SK-N-SH (cell line): Measurements from ENCODE around the gene EXOC3. TPM values are rescaled to one million over a fixed set of nuclear protein-coding genes. Genes with fewer than 3 reads are reported as not detected.
A peak's percentile ranks its signal among the peaks of the same experiment; 100 is the strongest.
"Not testable (repeated sequence)": the region's sequence is repeated elsewhere in the genome, so short reads cannot be mapped to it uniquely, and the experiment has no call there.

Experiments
- CTCF ChIA-PET: fragments of 300-600, 350-600 bp; formaldehyde crosslinking; extraction: SDS; loops from one replicate; lab custom pipeline; 2021; lab: Yijun Ruan, JAX
- POLR2A ChIA-PET: fragments of 350-600 bp; sonication (Branson Sonifier 250); formaldehyde crosslinking; extraction: SDS; loops from one replicate; lab custom pipeline; 2020; ENCODE audit warnings: antibody characterized with exemption, inconsistent platforms; lab: Yijun Ruan, JAX
- DNase-seq: peaks from one replicate; pipeline ENCODE4 v3.0.0; 2012
- H2AFZ ChIP-seq: fragments of 200-600 bp; sonication (generic); 2 replicates; pipeline ENCODE4 v1.8.1; 2016; ENCODE audit warnings: antibody characterized with exemption, mild to moderate bottlenecking, low read depth
- H3F3A ChIP-seq: fragments of 200-600 bp; sonication (generic); replicated peaks from 2 replicates; pipeline ENCODE3; 2016; ENCODE audit warnings: antibody characterized with exemption, mild to moderate bottlenecking; ENCODE audit not compliant: insufficient read depth
- H3K27ac ChIP-seq, 2 experiments: fragments of 200-500 bp in 1 of 2; fragments of 200-600 bp in 1 of 2; sonication (Bioruptor generic) in 1 of 2; sonication (generic), shearing (Covaris generic) in 1 of 2; 2 replicates each; pipeline versions ENCODE4 v1.5.1 to v1.6.1; 2014 to 2016; ENCODE audit warnings: low read depth in 2 of 2, inconsistent platforms in 1 of 2, low read length in 1 of 2, mild to moderate bottlenecking in 1 of 2, mixed read lengths in 1 of 2
- H3K27me3 ChIP-seq: fragments of 200-600 bp; sonication (generic), shearing (Covaris generic); 2 replicates; pipeline ENCODE4 v1.6.1; 2016; ENCODE audit warnings: mixed run types; ENCODE audit not compliant: insufficient read depth
- H3K36me3 ChIP-seq, 2 experiments: fragments of 200-500 bp in 1 of 2; fragments of 200-600 bp in 1 of 2; sonication (Bioruptor generic) in 1 of 2; sonication (generic) in 1 of 2; replicated peaks in 1 of 2; 2 replicates each; pipeline versions ENCODE3 to v1.5.1; 2014 to 2016; ENCODE audit warnings: low read length in 1 of 2, mild to moderate bottlenecking in 1 of 2; ENCODE audit not compliant: insufficient read depth in 2 of 2, control insufficient read depth in 1 of 2
- H3K4me1 ChIP-seq, 2 experiments: fragments of 200-500 bp in 1 of 2; fragments of 200-600 bp in 1 of 2; sonication (Bioruptor generic) in 1 of 2; sonication (generic), shearing (Covaris generic) in 1 of 2; 2 replicates each; pipeline versions ENCODE4 v1.5.1 to v1.6.1; 2014 to 2016; ENCODE audit warnings: low read depth in 1 of 2, low read length in 1 of 2, mixed run types in 1 of 2; ENCODE audit not compliant: insufficient read depth in 2 of 2, control insufficient read depth in 1 of 2
- H3K4me2 ChIP-seq: fragments of 200-600 bp; sonication (generic), shearing (Covaris generic); 2 replicates; pipeline ENCODE4 v1.6.1; 2017; ENCODE audit warnings: mixed run types
- H3K4me3 ChIP-seq, 2 experiments: fragments of 200-500 bp in 1 of 2; fragments of 200-600 bp in 1 of 2; sonication (Bioruptor generic) in 1 of 2; sonication (generic), shearing (Covaris generic) in 1 of 2; 2 replicates each; pipeline versions ENCODE4 v1.5.1 to v1.8.1; 2014 to 2016; ENCODE audit warnings: low read depth in 2 of 2, inconsistent platforms in 1 of 2, low read length in 1 of 2, mild to moderate bottlenecking in 1 of 2, mixed read lengths in 1 of 2, moderate library complexity in 1 of 2
- H3K79me2 ChIP-seq: fragments of 200-600 bp; sonication (generic); 2 replicates; pipeline ENCODE4 v1.8.1; 2017; ENCODE audit warnings: mild to moderate bottlenecking; ENCODE audit not compliant: insufficient read depth
- H3K9ac ChIP-seq: fragments of 200-600 bp; sonication (generic); 2 replicates; pipeline ENCODE4 v1.6.1; 2017; ENCODE audit warnings: mixed run types
- H3K9me2 ChIP-seq: fragments of 200-600 bp; sonication (generic); 2 replicates; pipeline ENCODE4 v1.6.1; 2017; ENCODE audit warnings: mixed run types
- H3K9me3 ChIP-seq: fragments of 200-600 bp; sonication (generic); 2 replicates; pipeline ENCODE4 v1.6.1; 2017; ENCODE audit warnings: mixed run types, mild to moderate bottlenecking, moderate library complexity
- H4K20me1 ChIP-seq: fragments of 200-600 bp; sonication (generic); 2 replicates; pipeline ENCODE4 v1.6.1; 2017; ENCODE audit warnings: mild to moderate bottlenecking, mixed run types; ENCODE audit not compliant: insufficient read depth
- EZH2phosphoT487 ChIP-seq: fragments of 200-600 bp; sonication (generic); IDR thresholded peaks from 2 replicates; pipeline ENCODE4 v1.6.1; 2017; ENCODE audit warnings: low read depth, mixed run types, mild to moderate bottlenecking, antibody characterized with exemption, moderate library complexity, borderline replicate concordance
- FOSL2 ChIP-seq: IDR thresholded peaks from 2 replicates; pipeline ENCODE4 v1.4.0; 2012; ENCODE audit warnings: low read depth, mild to moderate bottlenecking, moderate library complexity, borderline replicate concordance
- JUND ChIP-seq: IDR thresholded peaks from 2 replicates; pipeline ENCODE4 v1.4.0; 2012
- NFIC ChIP-seq: IDR thresholded peaks from 2 replicates; pipeline ENCODE4 v1.4.0; 2012; ENCODE audit warnings: borderline replicate concordance
- POLR2AphosphoS5 ChIP-seq: IDR thresholded peaks from 2 replicates; pipeline ENCODE4 v1.6.1; 2012; ENCODE audit warnings: low read depth, low read length
- RAD21 ChIP-seq: IDR thresholded peaks from 2 replicates; pipeline ENCODE4 v1.6.1; 2012; ENCODE audit warnings: mild to moderate bottlenecking, low read length
- RFX5 ChIP-seq: IDR thresholded peaks from 2 replicates; pipeline ENCODE4 v1.6.1; 2012; ENCODE audit warnings: mild to moderate bottlenecking, improper control_type of control experiment, low read length
- SIN3A ChIP-seq: IDR thresholded peaks from 2 replicates; pipeline ENCODE4 v1.6.1; 2012; ENCODE audit warnings: low read depth, mild to moderate bottlenecking, low read length, moderate library complexity, borderline replicate concordance
- TCF12 ChIP-seq: IDR thresholded peaks from 2 replicates; pipeline ENCODE4 v1.4.0; 2012
- WGBS: methylation state at CpG from one replicate; pipeline ENCODE4 v1.1.6; 2017; ENCODE audit warnings: low lambda C conversion rate; 5-methylcytosine and 5-hydroxymethylcytosine counted together
- polyA plus RNA-seq, 3 experiments: library from polyadenylated mRNA; depleted of rRNA; stranded (reverse); fragments of >200 nt; gene quantifications; 2 replicates each; pipeline ENCODE4 v1.2.3, GENCODE V29; 2012
- TF ChIP-seq, protein P1 (sequence below): fragments of 150-350 bp; IDR thresholded peaks from 2 replicates; pipeline ENCODE4 v1.6.1; 2016; ENCODE audit warnings: mild to moderate bottlenecking, low read depth, low read length

The EXOC3 gene
- polyA plus RNA-seq, 1 of the 3 experiments (the other 2 are of a cell fraction): 25.7 TPM

DNA sequence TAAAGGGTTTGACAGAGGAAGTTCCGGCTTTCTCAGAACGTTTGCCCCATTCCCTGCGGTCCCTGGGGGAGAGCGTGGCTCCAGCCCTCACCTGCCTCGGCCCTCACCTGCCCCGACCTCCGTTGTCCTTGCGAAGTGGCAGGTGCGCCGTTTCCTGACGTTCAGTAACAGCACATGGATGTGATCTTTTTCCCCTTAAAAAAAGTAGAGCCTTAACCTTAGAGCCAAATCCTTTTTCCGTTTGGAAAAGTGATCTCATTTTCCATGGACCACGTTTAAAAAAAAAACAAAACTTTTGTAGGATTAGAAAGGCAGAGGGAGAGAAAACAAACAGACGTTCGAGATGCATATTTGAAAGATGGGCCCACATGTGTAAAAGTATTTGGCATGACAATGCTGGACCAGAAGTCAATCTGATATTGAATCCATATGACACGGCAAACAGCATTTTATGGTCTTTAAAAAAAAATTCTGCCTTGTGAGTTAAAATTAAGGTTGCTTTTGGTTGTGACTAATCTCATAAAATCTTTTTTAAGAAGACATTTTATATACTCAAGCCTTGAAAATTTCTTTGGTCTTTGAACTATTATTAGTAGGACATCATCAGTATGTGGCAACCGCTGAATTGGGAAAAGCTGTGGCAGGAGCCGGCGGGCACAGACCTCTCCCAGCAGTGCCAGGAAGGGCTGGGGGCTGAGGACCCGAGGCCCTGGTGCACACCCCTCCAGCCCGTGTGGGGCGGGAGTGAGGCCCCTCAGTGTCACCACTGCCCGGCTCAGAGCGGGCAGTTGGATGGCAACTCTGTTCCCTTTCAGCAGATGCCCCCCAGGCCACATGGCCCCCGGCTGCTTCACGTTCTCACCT lies 42.5 kb upstream of the EXOC3 start:
- H4K20me1 ChIP-seq: no peaks in the 10 kb centered on the region
- WGBS: 66% methylated on average over 24 of the region's 26 CpGs
- POLR2A ChIA-PET: no interaction called here
- CTCF ChIA-PET: no interaction called here
- H3F3A ChIP-seq: no peaks in the 10 kb centered on the region
- no peaks in the 10 kb centered on the region for H3K79me2 ChIP-seq
- H3K27me3 ChIP-seq: no peaks in the 10 kb centered on the region; the same call in 1 of the 2 replicates
- no peaks in the 10 kb centered on the region for H3K9me3 ChIP-seq
- no peaks in the 10 kb centered on the region for H3K36me3 ChIP-seq
- H3K9me2 ChIP-seq: no peaks in the 10 kb centered on the region
- no peak overlapping the region for H3K4me2 ChIP-seq
- DNase-seq: peak; percentile 2
- TF ChIP-seq SIN3A: no peak
- no peak for TF ChIP-seq TCF12
- no peak for TF ChIP-seq RAD21
- TF ChIP-seq JUND: no peak
- TF ChIP-seq, protein P1, sequence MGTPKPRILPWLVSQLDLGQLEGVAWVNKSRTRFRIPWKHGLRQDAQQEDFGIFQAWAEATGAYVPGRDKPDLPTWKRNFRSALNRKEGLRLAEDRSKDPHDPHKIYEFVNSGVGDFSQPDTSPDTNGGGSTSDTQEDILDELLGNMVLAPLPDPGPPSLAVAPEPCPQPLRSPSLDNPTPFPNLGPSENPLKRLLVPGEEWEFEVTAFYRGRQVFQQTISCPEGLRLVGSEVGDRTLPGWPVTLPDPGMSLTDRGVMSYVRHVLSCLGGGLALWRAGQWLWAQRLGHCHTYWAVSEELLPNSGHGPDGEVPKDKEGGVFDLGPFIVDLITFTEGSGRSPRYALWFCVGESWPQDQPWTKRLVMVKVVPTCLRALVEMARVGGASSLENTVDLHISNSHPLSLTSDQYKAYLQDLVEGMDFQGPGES: no peak
- TF ChIP-seq NFIC: no peak
- no peak overlapping the region for H3K4me3 ChIP-seq
- no peak overlapping the region for H3K9ac ChIP-seq
- H3K4me1 ChIP-seq: peaks cover 0 to 4% of the 10 kb centered on the region in 2 experiments; a peak in 2 of 4 replicates
- no peak overlapping the region for H3K27ac ChIP-seq
- no peak overlapping the region for H2AFZ ChIP-seq

DNA sequence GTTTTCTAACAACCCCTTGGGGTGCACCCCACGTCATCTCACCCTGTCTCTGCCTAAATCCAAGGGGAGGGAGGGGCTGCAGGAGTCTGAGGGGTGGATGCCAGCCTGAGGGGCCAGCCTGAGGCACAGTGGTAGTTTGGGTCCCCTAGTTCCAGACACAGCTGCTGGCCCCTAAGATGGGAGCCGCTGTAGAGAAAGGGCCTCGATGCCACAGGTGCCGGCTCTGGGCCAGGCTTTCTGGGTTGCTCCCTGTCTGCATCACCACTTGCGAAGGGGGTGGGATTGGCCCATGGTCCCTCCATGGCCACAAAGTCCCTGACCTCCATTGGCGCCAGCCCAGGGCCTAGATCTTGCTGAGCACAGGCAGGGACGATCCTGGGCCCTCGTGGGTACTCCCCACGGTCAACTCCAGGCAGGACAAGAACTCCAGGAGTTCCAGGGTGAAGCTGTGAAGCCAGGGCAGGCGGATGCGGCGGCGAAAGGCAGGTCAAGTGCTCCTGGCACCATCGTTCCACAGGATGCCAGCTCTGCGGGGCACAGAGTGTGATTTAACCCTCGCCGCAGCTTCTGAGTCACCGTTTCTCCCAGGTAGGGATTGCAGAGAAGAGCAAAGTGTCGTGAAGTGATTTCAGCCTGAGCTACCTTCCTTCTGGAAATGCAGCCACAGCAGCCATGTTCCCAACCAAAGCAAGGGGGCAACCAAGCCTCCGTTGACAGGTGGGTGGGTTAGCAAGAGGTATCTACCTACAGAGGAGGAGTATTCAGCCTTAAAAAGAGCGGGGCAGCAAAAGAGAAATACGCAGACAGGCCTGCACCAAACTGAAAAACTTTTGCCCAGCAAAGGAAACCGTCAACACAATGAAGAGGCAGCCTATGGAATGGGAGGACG lies 41.6 kb upstream of the EXOC3 start:
- H3K4me1 ChIP-seq: peaks cover 0 to 4% of the 10 kb centered on the region in 2 experiments; a peak in 2 of 4 replicates
- DNase-seq: no peak
- TF ChIP-seq EZH2phosphoT487 (no peak), TCF12 (no peak), FOSL2 (no peak), POLR2AphosphoS5 (no peak), SIN3A (no peak), RFX5 (no peak)
- H3K27ac ChIP-seq: no peak overlapping the region
- H4K20me1 ChIP-seq: no peaks in the 10 kb centered on the region
- no peak overlapping the region for H3K4me3 ChIP-seq
- H3K4me2 ChIP-seq: no peak overlapping the region
- WGBS: 66% methylated on average over 21 of the region's 24 CpGs
- H3K27me3 ChIP-seq: no peaks in the 10 kb centered on the region; the same call in 1 of the 2 replicates
- CTCF ChIA-PET: no interaction called here
- no peak overlapping the region for H2AFZ ChIP-seq
- no peak overlapping the region for H3K9ac ChIP-seq
- H3K36me3 ChIP-seq: no peaks in the 10 kb centered on the region
- POLR2A ChIA-PET: no interaction called here
- no peaks in the 10 kb centered on the region for H3K79me2 ChIP-seq
- H3K9me3 ChIP-seq: no peaks in the 10 kb centered on the region
- H3F3A ChIP-seq: no peaks in the 10 kb centered on the region
- H3K9me2 ChIP-seq: no peaks in the 10 kb centered on the region

DNA sequence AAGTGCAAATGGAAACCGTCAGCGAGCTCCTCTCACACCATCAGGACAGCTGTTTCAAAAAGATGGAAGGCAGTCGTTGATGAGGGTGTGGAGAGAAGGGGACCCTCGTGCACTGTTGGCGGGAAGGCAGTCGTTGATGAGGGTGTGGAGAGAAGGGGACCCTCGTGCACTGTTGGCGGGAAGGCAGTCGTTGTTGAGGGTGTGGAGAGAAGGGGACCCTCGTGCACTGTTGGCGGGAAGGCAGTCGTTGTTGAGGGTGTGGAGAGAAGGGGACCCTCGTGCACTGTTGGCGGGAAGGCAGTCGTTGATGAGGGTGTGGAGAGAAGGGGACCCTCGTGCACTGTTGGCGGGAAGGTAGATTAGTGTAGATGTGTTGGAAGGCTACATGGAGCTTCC lies 40.8 kb upstream of the EXOC3 start:
- H3K36me3 ChIP-seq, H3K4me3 ChIP-seq, H3K79me2 ChIP-seq, H3K27me3 ChIP-seq, H2AFZ ChIP-seq, DNase-seq, H3F3A ChIP-seq, H3K9ac ChIP-seq, CTCF ChIA-PET, H3K4me1 ChIP-seq, H4K20me1 ChIP-seq, H3K27ac ChIP-seq, H3K9me2 ChIP-seq, POLR2A ChIA-PET, H3K9me3 ChIP-seq, H3K4me2 ChIP-seq: not testable (repeated sequence)
- WGBS: 72% methylated on average over 17 of the region's 17 CpGs
